Thyroid gland (tissue), 4 donors: ENCODE measurements around the gene PPP3CB.

Experiments used
- POLR2A ChIP-seq, 2 donors: fragments of 450-650 bp; IDR thresholded peaks; one replicate each; pipeline ENCODE4 v1.6.1; 2017; ENCODE audit warnings: antibody characterized with exemption in 2 of 2, mild to moderate bottlenecking in 2 of 2, moderate library complexity in 1 of 2
- TF ChIP-seq, protein P1 (sequence below), 6 experiments: fragments of 200-600 bp in 3 of 6; fragments of 450-650 bp in 3 of 6; sonication (generic) in 3 of 6; IDR thresholded peaks; one replicate each; pipeline ENCODE4 v1.5.1; 2016 to 2019; ENCODE audit warnings: antibody characterized with exemption in 6 of 6, mild to moderate bottlenecking in 2 of 6, inconsistent platforms in 1 of 6, moderate library complexity in 1 of 6

DNA sequence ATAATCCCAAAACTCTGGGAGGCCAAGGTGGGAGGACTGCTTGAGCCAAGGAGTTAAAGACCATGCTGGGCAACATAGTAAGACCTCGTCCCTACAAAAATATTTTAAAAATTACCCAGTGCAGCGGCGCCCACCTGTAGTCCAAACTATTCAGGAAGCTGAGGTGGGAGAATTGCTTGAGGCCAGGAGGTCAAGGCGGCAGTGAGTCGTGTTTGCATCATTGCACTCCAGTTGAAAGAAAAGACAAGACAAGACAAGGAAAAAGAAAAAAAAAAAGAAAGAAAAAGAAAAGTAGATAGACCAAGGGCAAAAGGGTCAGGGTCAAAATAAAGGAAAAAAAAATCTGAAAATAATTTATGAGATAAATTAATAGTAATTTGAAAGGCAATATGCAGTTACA, 87.8 kb downstream of the PPP3CB start:
- TF ChIP-seq, protein P1, sequence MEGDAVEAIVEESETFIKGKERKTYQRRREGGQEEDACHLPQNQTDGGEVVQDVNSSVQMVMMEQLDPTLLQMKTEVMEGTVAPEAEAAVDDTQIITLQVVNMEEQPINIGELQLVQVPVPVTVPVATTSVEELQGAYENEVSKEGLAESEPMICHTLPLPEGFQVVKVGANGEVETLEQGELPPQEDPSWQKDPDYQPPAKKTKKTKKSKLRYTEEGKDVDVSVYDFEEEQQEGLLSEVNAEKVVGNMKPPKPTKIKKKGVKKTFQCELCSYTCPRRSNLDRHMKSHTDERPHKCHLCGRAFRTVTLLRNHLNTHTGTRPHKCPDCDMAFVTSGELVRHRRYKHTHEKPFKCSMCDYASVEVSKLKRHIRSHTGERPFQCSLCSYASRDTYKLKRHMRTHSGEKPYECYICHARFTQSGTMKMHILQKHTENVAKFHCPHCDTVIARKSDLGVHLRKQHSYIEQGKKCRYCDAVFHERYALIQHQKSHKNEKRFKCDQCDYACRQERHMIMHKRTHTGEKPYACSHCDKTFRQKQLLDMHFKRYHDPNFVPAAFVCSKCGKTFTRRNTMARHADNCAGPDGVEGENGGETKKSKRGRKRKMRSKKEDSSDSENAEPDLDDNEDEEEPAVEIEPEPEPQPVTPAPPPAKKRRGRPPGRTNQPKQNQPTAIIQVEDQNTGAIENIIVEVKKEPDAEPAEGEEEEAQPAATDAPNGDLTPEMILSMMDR (IDR thresholded peaks at IDR 0.05) = no peak
- no peak for TF ChIP-seq POLR2A (IDR thresholded peaks at IDR 0.05)
